Mononuclear cell (primary cell): Measurements from ENCODE around the gene NET1. TPM values are rescaled to one million over a fixed set of nuclear protein-coding genes. Genes with fewer than 3 reads are reported as not detected.

ENCODE experiments used
- H3K27me3 ChIP-seq: 2 replicates; pipeline ENCODE4 v1.6.0; 2011; ENCODE audit warnings: low read length, control low read depth; ENCODE audit not compliant: insufficient read depth
- H3K4me1 ChIP-seq: 2 replicates; pipeline ENCODE4 v1.5.1; 2011; ENCODE audit warnings: mild to moderate bottlenecking, low read length, control low read depth; ENCODE audit not compliant: insufficient read depth
- H3K4me3 ChIP-seq: 2 replicates; pipeline ENCODE4 v1.5.1; 2011; ENCODE audit warnings: mild to moderate bottlenecking, low read length, moderate library complexity
- H3K9me3 ChIP-seq: 2 replicates; pipeline ENCODE4 v1.5.1; 2011; ENCODE audit warnings: low read depth, mild to moderate bottlenecking, control low read depth, low read length
- total RNA-seq: library from RNA; depleted of rRNA; stranded (reverse); fragments of >200 nt; gene quantifications from one replicate; pipeline ENCODE4 v1.2.3, GENCODE V29; 2012

NET1 gene
- total RNA-seq, 1 donor = 24.6 TPM

DNA sequence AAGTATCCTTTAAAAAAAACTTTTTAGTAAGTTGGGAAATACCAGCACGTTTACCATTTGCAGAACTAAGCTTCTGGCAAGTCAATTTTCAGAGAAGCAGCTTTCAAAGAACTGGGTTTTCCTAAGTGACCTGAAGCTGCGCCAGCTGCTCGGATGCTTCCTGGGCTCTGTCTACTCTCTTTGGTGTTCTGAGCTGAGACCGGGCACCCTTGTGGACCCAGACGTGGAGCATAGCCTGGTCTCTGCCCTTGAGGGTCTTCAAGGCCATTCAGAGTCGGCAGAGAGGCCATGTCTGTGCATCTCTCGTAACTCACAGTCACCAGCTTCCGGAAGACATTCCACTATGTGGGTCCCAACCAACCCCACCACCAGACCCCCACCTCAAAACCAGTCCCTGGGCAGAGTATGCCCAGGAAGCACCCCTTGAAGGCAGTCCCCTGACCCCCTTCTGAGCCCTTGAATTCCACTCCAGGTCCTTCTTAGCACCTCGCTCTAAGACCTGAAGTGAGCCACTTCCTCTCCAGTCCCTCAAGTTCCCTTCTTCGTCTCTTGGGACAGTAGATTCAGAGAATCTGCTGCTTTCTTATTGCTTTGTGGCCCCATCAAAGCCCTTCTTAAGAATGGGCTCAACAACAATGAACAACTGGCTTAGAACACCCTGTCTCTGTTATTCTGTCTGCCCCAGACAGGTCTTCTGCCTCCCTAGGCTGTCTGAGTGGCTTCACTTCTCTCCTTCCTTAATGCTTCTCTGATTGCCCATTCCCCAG lies 78.5 kb downstream of the NET1 start:
- H3K27me3 ChIP-seq = no peaks in the 10 kb centered on the region
- no peak overlapping the region for H3K4me3 ChIP-seq
- no peaks in the 10 kb centered on the region for H3K9me3 ChIP-seq
- no peaks in the 10 kb centered on the region for H3K4me1 ChIP-seq

DNA sequence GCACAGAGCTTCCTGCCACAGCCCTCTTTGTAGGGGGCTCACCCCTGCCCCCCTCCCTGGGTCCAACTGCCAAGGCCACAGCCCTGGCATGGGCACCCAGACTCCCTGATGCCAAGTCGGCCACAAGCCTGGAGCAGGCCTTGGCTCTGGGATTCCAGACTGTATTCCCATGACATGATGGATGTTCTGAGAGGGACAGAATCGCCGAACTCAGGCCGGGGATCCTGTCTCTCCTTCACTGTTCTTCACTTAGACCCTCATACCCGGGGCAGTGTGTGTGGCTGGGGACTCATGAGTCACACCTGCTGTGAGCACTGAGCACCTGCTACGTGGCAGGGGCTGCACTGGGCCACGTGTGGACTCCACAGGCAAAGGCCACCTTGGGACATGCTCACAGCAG lies 79.1 kb downstream of the NET1 start:
- Histone ChIP-seq H3K27me3 (no peaks in the 10 kb centered on the region), H3K4me1 (no peaks in the 10 kb centered on the region), H3K4me3 (no peak overlapping the region), H3K9me3 (no peaks in the 10 kb centered on the region)

DNA sequence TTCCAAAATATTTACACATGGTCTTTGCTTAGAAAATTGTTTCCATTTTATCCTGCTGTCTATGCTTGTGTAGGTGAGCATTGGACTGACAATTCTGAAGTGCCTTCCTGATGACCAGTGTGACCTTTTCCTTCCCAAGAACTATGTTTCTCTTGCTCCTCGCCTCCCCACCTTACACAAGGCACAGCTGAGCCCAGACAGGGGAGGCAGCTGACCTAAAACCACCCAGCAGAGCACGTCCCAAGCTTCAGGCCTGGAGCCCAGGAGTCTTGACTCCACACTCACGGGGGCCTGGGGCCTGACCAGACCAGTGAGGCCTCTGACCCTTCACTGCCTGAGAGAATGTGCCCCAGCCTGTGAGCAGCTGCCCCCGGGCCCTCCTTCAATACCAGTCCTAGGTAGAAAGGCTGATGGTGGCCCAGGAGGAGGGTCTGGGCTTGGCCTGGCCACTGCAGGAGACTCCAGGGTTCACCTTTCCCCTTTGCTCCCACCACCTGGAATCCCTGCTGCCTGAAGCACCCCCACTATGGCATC lies 80.0 kb downstream of the NET1 start:
- Histone ChIP-seq H3K4me1 (no peaks in the 10 kb centered on the region), H3K4me3 (no peak overlapping the region), H3K27me3 (no peaks in the 10 kb centered on the region), H3K9me3 (no peaks in the 10 kb centered on the region)

DNA sequence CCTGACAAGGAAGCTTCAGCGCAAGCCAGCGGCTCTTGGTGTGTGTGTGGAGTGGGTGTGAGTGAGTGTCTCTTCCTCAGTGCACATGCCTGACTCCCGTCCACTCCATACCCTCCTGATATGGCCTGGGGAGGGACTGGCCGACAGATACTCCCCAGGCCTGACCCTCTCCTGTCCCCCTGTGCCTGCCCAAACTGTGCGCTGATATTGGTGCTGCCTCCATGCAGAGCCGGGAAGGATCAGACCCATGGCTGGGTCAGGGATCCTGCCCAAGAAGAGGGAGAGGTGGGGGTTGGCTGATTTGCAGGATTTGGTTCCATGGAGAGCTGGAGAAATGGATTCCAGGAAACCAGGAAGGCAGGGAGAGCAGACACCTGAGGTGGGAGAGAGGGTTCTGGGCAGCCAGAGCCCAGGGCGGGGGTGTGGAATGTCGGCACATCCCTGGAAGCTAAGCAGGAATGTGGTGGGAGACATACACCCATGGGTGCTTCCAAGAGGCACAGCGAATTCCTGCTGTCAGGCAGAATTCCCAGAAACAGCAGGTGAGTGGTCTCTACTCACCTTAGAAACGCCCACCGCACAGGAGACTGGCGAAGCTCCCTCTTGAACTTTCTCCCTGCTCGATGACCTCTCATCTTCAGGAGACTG lies 80.7 kb downstream of the NET1 start:
- Histone ChIP-seq H3K27me3 (no peaks in the 10 kb centered on the region), H3K4me1 (no peaks in the 10 kb centered on the region), H3K4me3 (no peak overlapping the region), H3K9me3 (no peaks in the 10 kb centered on the region)

DNA sequence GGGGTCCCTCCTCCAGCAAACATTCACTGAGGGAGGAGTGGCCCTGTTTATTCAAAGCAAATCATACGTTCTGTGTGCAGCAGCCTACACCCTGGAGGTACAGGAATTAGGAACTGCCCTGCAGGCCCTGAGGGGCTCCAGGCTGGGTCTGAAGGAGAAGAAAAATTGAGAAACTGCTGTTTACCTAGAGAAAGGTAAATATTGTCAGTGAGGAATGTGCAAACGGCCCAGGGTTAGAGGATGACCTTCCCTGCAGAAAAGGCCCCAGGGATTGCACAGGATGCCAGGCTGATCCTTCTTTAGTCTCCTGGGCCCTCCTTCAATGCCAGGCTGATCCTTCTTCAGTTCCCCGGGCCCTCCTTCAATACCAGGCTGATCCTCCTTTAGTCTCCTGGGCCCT lies 81.3 kb downstream of the NET1 start:
- Histone ChIP-seq H3K4me3 (no peak overlapping the region), H3K4me1 (no peaks in the 10 kb centered on the region), H3K9me3 (no peaks in the 10 kb centered on the region), H3K27me3 (no peaks in the 10 kb centered on the region)

DNA sequence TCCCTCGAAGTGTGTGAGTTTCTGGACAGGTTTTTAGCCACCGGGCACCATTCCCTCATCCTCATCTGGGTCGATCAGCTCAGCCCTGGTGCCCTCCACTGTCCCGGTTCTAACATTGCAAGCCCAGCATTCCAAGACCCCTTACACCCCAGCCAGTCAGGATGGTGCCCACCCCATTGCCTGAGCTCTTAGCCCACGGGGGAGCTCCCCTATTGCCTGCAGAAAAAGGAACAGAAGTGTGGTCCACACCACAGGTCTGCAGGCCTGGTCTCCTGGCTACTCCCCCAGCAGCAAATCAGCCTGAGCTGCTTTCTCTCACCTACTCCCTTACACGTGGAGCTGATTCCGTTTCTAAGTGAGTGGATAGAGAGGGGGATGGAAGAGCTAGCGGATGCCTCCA lies 82.3 kb downstream of the NET1 start:
- Histone ChIP-seq H3K9me3 (no peaks in the 10 kb centered on the region), H3K4me3 (no peak overlapping the region)

DNA sequence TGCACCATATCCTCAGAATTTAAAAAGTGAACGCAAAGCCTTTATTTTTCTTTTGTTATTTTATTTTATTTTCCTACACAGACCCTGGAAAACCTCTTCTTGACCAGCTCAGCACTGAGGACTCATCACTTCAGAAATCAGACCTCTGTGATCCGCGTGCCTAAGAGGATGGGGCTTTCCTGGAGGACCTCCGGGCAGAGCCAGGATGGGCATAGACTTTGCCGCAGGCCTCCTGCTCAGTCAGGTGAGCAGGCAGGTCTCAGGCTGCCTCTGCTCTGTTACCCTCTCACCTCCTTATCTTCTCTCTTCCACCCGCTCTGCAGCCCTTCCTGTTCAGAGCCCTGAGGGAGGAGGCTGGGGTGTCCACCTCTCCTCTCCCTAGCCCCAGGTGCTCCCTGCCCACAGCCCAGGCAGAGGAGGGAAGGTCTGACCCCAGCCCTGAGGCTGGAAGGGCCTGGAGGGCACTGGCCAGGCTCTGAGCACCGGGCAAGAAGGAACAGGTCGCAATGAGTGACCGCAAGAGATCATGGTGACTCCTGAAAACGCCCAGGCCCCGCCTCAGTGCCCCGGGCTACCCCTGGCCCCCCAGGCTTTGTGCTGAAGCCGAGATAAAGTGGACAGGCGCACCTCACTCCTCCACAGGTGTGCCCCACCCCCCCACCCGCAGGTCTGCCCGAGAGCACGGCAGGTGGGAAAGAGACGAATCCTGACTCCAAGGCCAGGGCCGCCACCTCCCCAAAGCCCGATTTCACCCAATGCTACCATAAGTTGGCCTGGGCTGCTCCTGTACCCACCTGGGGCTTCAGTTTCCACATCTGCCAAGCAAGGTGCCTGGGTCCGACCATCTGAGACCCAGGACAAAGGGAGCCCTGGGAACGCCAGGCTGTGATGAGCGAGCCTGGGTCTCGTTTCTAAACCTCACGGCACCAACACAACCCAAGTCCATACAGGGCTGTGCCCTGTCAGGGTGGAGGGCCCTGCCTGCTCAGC lies 84.2 kb downstream of the NET1 start:
- H3K27me3 ChIP-seq = no peaks in the 10 kb centered on the region

More for the DNA sequence above, 82.3 kb downstream of the NET1 start:
- Histone ChIP-seq H3K27me3 (no peaks in the 10 kb centered on the region), H3K4me1 (no peaks in the 10 kb centered on the region)

DNA sequence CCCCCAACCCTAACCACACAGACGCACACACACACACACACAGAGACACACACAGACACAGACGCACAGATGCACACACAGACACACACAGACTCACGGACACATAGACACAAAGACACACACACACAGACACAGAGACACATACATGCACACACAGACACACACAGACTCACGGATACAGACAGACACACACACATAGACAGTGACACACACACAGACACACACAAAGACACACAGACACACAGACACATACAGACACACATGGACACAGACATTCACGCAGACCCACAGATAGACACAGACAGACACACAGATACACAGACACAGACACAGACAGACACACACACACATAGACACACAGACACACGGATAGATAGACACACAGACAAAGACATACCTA lies 84.9 kb downstream of the NET1 start:
- H3K9me3 ChIP-seq = no peaks in the 10 kb centered on the region
- H3K27me3 ChIP-seq = no peaks in the 10 kb centered on the region
- H3K4me1 ChIP-seq = no peaks in the 10 kb centered on the region
- no peak overlapping the region for H3K4me3 ChIP-seq

More for the DNA sequence above, 84.2 kb downstream of the NET1 start:
- Histone ChIP-seq H3K9me3 (no peaks in the 10 kb centered on the region), H3K4me3 (no peak overlapping the region), H3K4me1 (no peaks in the 10 kb centered on the region)

DNA sequence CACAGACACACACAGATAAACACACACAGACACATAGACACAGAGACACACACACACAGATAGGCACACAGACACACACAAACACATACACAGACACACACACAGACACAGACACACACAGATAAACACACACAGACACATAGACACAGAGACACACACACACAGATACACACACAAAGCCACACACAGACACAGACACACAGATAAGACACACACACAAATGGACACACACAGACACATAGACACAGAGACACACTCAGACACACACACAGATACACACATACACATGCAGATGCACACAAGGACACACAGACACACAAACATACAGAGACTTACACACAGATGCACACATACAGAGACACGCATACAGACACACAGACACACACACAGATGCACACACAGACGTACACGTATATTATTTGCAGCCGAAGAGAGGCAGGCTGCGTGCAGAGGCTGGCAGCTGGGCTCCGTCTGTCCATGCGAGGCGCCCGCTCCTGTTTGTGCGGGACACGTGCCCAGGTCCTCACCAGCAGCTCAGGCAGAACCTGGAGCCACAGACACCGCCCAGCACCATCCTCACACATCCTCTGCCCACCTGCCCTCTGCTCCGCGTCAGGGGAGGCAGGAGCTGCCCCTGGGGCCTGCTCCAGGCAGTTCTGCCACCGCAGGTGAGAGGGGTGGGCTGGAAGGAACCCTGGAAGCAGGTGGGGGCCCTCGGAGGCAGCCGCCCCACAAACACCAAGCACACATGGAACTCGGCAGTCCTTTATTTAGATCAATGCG lies 85.8 kb downstream of the NET1 start:
- Histone ChIP-seq H3K27me3 (no peaks in the 10 kb centered on the region), H3K4me3 (no peak overlapping the region), H3K4me1 (no peaks in the 10 kb centered on the region), H3K9me3 (no peaks in the 10 kb centered on the region)

DNA sequence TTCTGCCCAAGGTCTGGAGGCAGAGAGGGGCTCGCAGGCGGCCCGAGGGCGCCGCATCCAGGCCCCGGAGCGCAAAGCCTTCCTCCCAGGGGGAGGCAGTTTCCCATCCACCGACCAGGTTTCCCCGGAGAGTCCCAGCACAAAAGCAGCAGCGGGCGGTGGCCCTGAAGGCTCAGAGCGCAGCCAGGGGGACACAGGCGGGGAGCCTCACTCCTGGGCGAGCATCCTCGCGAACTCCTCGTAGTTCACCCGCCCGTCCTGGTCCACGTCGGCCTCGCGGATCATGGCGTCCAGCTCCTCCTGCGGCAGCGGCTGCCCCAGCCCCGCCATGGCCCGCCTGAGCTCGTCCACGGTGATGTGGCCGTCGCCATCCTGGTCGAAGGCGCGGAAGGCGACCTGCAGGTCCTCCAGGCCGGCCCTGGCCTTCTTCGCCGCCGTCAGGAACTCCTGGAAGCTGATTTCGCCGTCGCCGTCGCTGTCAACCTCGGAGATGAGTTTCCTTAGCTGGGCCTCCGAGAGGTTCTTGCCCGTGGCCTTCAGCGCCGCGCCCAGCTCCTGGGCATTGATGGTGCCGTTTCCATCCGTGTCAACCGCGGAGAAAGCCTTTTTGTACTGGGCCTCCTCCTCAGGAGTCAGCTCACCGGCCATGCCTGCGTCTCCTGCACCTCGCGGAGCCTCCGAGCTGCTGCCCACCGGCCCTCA lies 86.6 kb downstream of the NET1 start:
- no peak overlapping the region for H3K4me3 ChIP-seq
- no peaks in the 10 kb centered on the region for H3K4me1 ChIP-seq
- H3K27me3 ChIP-seq = no peaks in the 10 kb centered on the region
- H3K9me3 ChIP-seq = no peaks in the 10 kb centered on the region

DNA sequence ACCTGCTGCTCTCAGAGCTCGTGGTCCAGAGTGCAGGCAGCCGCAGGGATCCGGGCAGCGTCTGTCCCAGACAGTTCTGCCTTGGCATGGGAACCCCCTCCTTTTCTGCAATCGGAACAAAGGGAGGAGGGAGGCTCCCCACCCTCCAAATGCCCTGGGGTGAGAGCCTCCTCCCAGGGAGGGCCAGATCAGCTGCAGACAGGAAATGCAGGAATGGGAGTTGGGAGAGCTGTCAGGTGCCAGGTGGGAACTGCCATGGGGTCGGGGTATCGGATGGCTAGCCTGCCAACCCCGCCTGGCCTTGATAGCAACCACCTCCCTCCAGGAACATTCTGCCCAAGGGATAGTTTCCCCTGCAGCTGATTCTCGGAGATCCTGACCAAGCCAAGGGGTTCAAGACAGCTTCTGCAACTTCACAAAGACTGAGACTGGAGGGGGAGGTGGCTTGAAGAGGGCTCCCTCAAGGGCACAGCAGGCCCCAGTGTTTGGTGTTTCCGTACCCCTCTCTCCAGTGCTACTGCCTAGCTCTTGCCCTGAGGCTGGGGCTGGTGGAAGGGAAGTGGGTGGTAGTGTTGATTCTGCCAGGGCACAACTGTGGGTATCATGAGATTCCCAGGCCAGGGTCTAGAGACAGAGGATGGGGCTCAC lies 87.3 kb downstream of the NET1 start, which contains the start of gene CALML5:
Gene CALML5, minus strand, starts transcription at position 78 of the 648 bp plus-strand sequence. CDS start 132 bp downstream, outside the sequence.
- Histone ChIP-seq H3K27me3 (no peaks in the 10 kb centered on the region), H3K4me3 (no peak within 1 kb of the TSS), H3K4me1 (no peaks in the 10 kb centered on the region), H3K9me3 (no peaks in the 10 kb centered on the region)

DNA sequence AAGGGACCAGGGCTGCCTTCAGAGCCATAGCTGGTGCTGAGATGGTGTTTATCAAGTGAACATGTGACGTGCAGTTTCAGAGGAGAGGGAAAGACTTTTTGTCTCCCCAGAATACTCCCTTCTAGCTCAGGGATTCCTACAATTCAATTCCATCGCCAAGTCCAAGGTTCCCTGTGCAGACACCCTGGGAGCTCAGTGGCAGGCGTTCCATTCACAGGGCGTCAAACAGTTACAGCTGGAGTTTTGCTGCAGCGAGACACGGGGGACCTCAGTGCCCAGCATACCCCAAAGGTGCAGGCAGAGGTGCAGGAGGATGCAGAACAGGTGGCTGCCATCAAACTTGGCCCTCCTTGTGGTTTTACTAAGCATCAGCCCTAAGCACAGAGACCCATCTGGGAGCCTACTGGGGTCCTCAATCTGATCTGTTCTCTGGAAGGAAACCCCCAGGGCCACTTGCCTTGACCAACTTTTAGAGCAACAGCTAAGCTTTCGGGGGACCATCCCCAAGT lies 87.9 kb downstream of the NET1 start:
- Histone ChIP-seq H3K4me3 (no peak overlapping the region), H3K4me1 (no peaks in the 10 kb centered on the region), H3K9me3 (no peaks in the 10 kb centered on the region), H3K27me3 (no peaks in the 10 kb centered on the region)

DNA sequence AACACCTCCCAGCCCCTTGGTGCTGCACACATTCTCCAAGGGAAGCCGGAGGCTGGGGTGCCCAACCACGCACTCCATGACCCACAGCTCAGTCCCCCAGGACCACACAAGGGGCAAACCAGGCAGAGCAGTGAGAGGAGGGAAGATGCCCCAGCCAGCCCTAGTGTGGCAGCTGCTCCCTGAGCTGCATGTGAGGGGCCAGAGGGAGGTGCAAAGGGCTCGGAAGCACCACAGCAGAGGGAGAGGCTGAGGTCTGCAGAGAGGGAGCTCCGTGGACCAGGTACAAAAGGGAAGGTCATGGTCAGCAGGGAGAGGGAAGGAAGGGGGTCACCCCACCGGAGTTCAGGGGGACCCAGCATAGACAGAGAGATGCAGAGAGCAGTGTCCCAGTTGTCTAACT lies 88.6 kb downstream of the NET1 start:
- Histone ChIP-seq H3K4me3 (no peak overlapping the region), H3K27me3 (no peaks in the 10 kb centered on the region), H3K4me1 (no peaks in the 10 kb centered on the region), H3K9me3 (no peaks in the 10 kb centered on the region)
